ENCODE results near the gene EPB41. TPM values are rescaled to one million over a fixed set of nuclear protein-coding genes. Genes with fewer than 3 reads are reported as not detected.

The EPB41 gene
- total and polyA plus RNA-seq, 9 of the 15 experiments (the other 6 are each of a cell fraction or from before 2014, with no cell fraction given): 3.7 to 213 (median 141) TPM

GRCh38 chr1:29156543-29157268, 242.3 kb downstream of the EPB41 start (continued):
- 0 out of 2 replicates have a peak, but pooled peaks have one; percentile 5 for TF ChIP-seq DEAF1 (CRISPR knock-in tag; IDR thresholded peaks at IDR 0.05)
- peak; percentile 81 for TF ChIP-seq MAX (CRISPR knock-in tag; IDR thresholded peaks at IDR 0.05)
- TF ChIP-seq POLR2AphosphoS2 (IDR thresholded peaks at IDR 0.05; ENCODE audit: low read length): 0 out of 2 replicates have a peak, but pooled peaks have one; percentile 78
- TF ChIP-seq FIP1L1 (IDR thresholded peaks at IDR 0.05; ENCODE audit: low read depth, low read length, poor library complexity, severe bottlenecking): no peak
- no peak for TF ChIP-seq THAP12 (CRISPR knock-in tag; IDR thresholded peaks at IDR 0.05)
- TF ChIP-seq KAT7 (CRISPR knock-in tag; IDR thresholded peaks at IDR 0.05; ENCODE audit: borderline replicate concordance): peak; percentile 72; the same call in 1 of the 2 replicates
- peak in 1 of 2 experiments; percentile 32; a peak in 1 of 4 replicates for TF ChIP-seq SRF (CRISPR knock-in tag; IDR thresholded peaks at IDR 0.05)
- peak; percentile 86 to 87 for TF ChIP-seq FOXK2 (conservative IDR thresholded peaks at IDR 0.05 in 1 of 2, IDR thresholded peaks at IDR 0.05 in 1 of 2; ENCODE audit: low read depth in 2 of 2)
- no peak for TF ChIP-seq CHD4 (IDR thresholded peaks at IDR 0.05; ENCODE audit: insufficient read depth, insufficient replicate concordance, low read depth, low read length, poor library complexity, severe bottlenecking)
- no peak for TF ChIP-seq CHCHD3 (CRISPR knock-in tag; IDR thresholded peaks at IDR 0.05)
- TF ChIP-seq ZBTB49 (CRISPR knock-in tag; IDR thresholded peaks at IDR 0.05; ENCODE audit: borderline replicate concordance): peak; percentile 55; the same call in 1 of the 2 replicates
- TF ChIP-seq CTCFL (IDR thresholded peaks at IDR 0.05; ENCODE audit: borderline replicate concordance, insufficient read depth, low read depth, low read length, poor library complexity, severe bottlenecking): no peak
- TF ChIP-seq SNIP1 (IDR thresholded peaks at IDR 0.05; ENCODE audit: low read depth): no peak
- TF ChIP-seq CREB1 (IDR thresholded peaks at IDR 0.05): peak; percentile 76
- TF ChIP-seq CREB1 (CRISPR knock-in tag; IDR thresholded peaks at IDR 0.05): peak; percentile 85
